ENCODE data around the gene EGFR.

EGFR gene

DNA sequence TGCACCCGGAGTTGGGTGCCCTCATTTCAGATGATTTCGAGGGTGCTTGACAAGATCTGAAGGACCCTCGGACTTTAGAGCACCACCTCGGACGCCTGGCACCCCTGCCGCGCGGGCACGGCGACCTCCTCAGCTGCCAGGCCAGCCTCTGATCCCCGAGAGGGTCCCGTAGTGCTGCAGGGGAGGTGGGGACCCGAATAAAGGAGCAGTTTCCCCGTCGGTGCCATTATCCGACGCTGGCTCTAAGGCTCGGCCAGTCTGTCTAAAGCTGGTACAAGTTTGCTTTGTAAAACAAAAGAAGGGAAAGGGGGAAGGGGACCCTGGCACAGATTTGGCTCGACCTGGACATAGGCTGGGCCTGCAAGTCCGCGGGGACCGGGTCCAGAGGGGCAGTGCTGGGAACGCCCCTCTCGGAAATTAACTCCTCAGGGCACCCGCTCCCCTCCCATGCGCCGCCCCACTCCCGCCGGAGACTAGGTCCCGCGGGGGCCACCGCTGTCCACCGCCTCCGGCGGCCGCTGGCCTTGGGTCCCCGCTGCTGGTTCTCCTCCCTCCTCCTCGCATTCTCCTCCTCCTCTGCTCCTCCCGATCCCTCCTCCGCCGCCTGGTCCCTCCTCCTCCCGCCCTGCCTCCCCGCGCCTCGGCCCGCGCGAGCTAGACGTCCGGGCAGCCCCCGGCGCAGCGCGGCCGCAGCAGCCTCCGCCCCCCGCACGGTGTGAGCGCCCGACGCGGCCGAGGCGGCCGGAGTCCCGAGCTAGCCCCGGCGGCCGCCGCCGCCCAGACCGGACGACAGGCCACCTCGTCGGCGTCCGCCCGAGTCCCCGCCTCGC lies at the start of gene EGFR:
EGFR (plus strand) TSS at position 657 of the 830 bp plus-strand sequence. CDS start 261 bp downstream, outside the sequence.
- no peak for DNase-seq

DNA sequence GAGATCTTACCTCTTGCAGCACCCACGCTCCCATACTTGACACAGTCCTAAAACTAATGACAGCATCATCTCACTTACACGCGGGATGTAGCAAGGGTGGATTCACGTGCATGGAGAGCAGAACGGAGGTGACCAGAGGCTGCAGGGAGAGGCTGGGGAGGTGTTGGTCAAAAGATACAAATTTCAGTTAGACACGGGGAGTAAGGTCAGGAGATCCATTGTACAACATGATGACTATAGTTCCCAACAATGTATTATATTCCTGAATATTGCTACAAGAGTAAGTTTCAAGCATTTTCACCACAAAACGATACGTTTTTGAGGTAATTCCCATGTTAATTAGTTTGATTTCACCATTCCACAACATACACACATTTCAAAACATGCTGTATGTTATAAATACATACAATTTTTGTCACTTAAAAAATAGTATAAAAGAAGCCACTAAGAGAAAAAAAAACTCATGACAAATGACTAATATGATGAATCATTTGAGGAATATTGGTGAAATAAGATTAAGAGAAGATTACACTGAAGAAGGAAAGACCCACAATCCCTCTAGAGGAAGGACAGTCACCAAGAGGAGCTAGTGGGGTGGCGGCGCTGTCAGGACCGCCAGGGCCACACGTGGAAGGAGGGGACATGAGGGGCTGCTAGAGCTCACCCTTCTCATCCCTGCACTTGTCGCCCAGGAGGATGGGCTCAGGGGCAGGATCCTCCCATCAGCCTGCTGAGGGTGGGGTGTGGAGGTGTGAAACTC lies 49.4 kb upstream of the EGFR start:
- DNase-seq: no peak

DNA sequence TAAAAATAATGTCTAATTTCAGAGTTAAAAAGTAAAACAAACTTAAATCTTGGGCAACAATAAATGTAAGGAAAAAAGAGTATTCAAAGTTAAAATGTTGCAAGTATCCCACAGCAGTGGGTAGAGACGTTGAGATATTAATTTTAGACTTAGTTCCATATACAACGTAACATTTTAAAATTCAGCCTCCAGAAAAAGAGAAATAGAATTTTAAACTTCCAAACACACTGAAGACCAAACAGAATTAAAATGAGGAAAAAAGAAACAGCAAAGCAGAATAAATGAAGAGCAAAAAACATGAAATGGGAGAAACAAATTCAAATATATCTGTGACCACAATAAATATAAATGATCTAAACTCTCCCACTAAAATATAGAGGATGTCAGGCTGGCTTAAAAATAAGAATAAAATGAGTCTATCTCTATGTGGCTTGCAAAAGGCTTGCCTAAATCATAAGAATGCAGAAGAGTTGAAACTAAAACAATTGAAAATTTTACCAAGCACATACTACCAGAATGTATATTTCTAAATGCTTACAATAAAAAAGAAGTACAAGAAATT lies 46.0 kb upstream of the EGFR start:
- no peak for DNase-seq

DNA sequence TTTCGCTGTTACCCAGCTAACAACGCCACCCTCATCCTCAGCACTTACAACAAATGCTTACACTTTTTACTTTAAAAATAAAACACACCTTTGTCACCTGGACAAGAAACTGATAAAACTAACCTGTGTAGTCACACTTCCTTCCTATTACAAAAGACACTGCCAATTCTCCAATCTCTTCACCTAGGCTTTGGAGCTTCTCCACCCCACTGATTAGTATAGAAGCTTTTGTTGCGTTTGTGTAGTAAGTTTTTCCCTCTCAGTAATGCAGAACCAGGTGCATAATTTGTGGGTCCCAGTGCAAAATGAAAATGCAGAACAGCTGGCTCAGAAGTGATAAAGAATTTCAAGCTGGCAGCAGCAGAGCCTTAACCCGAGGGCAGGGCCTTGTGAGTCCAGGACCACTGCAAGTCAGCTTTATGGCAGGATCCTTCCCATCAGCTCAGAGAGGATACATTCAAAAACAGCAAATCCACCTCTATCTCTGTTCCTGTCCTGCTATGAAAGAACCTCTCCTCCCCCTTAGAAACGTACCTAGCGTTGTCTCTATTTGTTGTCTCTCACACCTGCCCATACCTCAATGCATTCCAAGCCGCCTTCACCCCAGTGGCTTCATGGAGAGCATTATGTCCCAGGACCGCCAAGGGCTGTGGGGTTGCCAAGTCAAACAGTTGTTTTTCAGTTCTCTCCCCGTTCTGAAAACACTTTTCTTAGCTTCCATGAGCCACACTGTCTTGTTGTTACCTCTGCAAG lies 40.3 kb upstream of the EGFR start:
- no peak for DNase-seq

DNA sequence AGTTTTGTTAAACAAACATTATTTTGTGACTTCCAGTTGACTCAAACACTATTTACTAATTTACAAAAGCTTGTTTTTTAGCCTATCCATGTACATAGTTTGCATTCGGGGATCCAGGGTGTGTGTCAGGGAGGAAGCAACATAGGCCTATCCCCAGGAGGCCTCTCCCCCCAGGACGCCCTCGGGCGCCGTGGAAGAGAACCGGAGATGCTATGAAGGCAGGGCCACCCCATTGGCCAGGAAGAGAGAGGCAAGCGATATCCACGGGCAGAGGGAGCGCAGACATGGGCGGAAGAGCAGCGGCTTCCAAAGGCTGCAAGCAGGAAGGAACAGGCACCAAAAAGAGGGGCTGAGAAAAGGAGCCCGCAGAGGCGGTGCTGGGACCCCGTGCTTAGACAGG lies 38.3 kb upstream of the EGFR start:
- no peak for DNase-seq

DNA sequence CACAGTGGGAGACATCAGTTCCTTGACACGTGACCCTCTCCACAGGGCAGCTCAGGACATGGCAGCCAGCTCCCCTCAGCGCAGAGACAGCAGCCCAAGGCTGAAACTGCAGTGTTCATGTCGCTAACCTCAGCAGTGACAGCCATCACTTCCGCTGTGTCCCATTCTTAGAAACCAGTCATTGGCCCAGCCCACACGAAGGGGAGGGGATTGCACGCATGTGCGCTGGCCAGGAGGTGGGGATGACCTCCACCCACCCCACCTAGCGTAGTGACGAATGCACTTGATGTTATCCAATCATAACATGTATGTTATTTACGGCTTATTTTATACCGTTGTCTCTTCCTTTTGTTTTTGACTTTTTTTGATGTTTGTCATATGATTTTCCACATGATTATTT lies 36.9 kb upstream of the EGFR start:
- no peak for DNase-seq

DNA sequence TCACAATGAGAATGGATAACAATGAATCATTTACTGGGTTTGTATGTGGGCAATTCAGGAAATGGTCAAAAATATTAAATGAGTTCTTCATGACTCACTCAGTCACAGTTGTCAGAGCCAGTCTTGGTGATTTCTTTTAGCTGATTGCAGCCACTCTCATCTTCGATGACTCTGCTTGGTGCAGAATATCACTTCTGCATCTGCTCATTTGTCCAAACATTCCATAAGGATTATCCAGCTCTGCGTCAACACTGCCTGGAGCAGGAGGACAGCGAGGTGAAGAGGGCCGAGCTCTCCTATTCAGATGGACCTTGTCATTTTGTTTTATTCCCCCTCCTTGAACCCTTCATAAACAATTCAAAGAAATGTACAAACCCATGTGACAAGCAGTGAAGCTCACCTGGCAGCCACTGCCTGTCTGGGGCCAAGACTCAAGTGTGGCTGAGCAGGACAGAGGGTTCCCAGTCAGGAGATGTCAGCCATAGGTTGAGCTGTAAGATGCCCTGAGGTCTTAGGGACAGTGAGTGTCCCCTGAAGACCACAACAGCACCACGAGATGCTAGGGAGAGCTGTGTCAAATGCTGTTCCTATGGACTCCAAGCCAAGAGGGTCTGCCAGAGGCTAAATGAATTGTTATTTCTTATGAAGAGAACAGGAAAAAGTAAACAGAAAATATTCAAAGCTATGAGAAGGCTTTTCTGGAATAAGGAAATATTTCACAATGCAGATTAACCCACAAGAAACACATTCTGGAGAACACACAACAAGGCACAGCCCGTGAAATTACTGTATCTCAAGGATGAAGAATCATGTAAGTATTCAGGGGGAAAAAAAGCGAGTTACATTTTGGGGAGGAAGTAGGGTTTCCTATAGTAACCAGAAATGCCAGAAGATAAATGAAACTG lies 33.1 kb upstream of the EGFR start:
- no peak for DNase-seq

DNA sequence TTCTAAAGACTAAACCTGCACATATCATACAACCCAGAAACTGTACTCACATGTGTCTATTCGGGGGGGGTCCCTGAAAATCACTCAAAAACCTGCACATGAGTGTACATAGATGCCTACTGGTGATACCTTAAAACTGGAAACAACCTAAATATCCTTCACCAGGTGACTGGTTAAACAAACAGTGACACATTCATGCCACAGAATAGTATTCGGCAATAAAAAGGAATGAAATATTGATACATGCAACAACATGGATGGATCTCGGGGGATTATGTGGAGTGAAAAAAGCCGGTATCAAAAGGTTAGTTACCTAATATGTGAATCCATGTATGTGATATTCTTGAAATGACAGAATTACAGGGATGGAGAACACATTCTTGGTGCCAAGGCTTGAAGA lies 32.1 kb upstream of the EGFR start:
- no peak for DNase-seq

DNA sequence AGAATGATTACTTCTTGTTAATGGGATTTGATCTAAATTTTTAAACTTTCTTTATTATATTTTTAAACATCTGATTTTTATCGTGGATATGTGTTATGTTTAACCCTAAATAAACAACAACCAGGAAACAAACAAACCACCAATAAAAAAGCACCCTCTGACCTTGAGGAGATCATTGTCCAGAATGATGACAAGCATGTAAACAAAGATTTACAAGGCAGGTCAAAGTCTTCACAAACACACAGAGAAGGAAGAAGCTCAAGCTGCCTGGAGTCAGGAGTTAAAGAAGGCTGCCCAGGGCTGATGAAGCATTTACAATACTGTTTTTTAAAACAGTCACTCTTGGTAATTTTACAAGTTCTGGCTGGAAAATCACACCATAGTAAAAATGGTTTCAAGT lies 31.0 kb upstream of the EGFR start:
- no peak for DNase-seq

DNA sequence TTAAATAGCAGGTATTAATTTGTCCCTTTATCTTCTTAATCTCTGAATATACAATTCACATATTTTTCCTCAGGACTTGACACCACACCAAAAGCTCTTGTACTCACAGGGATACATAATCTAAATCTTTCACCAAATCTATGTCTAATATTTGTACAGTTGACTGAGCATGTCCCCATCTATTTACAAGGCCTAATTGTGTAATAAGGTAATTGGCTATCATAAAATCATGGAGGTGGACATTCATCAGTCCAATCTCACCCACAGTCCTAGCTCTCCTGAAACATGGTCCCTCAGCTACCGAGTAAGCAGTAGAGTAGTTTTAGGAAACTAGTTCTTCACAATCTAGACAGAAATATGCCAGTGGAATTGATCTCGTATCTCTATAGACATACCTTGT lies 30.3 kb upstream of the EGFR start:
- DNase-seq: no peak

DNA sequence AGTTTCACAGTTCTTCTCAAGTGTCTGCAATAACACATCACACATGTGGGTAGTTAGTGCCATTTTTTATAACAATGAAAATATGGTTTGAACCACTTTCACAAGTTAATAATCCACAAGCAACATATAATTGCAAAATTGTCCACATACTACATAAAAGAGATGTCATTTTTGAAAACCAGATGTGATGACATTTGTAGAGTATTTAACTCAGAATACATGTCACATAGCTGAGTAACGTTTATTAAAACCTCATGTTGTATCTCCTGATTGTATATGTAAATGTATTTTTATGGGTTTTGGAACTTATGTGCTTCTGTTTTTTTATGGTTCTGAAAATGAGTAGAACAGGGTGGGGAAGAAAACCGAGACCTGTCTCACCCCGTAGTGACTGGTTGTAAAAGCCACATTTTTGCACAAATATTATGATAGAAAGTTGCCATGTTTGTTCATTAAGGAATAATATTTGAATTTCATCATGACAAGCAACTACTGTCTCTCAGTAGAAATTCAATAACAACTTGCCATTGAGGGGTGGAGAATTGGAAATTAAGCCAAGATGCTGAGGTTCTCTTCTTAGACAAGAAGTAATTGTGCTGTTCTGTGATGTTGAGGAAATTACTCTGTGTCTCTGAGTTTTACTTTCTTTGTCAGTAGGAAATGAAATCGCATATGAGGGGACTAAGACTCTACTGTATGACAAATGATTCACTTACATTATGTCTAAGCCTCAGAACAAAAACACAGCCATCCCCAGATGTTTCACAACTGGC lies 29.2 kb upstream of the EGFR start:
- DNase-seq: no peak

DNA sequence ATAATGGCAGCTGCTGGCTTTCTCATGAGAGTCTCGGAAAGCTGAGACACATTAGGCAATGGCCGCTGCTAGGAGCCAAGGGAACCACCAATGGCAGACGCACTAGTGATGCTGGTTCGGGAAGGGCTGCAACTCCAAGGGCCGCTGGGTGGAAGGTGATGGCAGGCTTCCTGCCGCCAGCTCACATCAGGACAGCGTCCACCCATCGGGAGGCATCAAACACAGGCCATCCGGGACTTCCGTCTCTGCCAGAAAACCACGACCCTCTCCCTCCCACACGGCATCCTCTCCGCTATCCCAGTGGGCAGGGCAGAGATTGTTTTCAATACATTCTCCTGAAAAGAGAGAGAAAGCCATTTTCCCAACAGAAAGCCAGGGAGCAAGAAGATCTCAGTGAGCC lies 27.5 kb upstream of the EGFR start:
- no peak for DNase-seq

DNA sequence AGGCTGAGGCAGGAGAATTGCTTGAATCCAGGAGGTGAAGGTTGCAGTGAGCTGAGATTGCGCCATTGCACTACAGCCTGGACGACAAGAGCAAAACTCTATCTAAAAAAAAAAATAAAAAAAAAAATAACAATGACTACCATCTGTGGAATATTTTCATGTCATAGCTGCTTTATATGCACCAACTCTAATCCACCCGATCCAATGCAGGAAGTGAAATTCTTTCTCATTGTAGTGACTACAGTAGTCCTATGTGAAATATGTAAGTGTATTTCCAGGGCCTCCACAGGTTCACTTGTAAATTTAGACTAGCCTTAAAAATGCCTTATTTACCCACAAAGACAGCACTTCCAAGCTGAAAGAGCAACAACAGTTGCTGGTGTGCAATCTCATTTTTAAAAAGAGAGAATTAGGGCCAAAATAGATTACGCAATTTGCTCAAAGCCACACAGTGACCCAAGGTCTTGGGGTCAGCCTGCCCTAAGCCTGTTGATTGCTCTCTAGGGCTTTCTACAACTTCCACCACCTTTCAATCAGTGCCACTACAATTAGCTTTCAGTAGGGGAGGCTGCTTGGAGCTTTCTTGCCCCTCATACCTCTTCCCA lies 25.8 kb upstream of the EGFR start:
- DNase-seq: no peak

DNA sequence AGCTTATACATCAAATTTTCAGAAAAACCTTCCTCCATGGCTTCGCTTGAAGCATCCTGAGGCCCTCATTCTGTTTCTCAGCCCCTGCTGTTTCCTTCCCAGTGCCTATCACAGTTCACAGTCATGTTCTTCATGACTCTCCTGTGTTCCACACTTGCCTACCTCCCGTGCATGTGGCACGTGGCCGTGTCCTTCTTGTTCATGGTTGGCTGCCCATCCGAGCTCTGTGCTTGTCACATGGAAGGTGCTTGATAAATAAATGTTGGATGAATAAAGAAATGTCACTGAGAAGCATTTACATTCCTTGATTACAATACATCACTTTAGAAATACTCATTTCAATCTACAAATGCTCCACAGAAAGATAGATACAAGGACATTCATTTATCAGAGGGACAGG lies 23.7 kb upstream of the EGFR start:
- DNase-seq: no peak

DNA sequence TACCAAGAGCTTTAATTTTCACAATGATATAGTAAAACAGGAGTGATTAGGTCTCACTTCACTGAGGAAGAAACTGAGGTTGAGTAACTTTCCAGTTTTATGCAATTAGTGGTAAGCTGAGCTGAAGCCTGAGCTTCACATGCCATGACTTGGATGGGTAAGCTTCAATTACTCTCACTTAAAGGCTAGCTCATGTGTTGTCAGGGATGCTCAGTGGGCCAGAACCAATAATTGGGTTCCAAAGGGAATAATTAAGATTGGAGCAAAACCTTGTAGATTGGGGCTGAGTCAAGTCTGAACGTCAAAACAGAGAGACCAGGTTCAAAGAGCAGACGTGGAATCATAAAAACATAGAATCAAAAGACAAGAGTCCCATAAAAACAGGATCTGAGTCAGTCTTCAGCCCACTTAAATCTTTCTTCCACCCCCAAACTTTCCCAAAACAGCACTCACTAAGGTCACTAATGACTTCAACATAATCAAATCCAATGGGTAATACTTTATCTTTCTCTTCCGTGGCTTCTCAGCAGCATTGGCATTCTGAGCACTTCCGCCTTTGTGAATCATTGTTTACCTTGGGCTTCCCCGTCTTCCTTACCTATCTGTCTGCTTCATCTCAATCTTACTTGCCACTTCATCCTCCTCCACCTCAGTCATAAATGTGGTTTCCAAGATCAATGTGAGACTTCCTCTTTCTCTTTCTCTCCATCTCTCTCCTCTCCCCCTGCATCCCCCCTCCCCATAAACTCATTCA lies 23.0 kb upstream of the EGFR start:
- DNase-seq: no peak

DNA sequence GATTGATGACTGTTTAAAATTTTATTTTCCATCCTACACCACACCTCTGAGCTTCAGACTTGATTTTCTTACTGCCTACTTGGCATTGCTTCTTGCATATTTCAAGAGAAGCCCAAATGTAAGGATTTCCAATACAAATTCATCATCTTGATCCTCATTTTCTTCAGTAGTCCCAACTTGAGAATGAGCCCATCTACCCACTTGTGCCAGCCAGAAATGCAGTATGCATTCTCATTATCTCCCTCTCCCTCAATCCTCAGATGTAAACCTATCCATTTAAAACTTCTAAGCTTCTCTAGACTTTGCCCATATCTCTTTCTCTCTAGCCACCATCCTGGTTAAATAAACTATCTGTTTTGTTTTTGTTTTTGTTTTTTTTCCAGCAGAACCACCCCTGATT lies 22.4 kb upstream of the EGFR start:
- DNase-seq: no peak

DNA sequence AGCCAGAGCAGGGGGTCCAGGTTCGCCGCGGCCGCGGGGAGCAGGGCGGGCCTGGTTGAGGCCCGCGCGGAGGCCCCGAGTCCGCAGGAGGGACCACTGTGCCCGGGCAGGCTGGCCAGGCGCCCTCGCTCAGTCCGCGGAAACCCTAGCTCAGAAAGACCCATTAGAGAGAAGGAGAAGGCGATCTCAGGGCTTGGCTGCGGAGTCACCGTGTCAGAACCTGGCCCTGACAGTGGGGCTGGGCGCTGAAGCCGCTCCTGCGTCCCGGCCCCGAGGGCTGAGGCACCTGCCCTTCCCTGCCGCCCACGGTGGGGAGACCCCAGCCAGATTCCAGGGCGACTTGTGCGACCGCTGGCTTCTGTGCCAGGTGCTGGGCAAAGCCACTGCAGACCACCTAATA lies 14.2 kb upstream of the EGFR start:
- no peak for DNase-seq

DNA sequence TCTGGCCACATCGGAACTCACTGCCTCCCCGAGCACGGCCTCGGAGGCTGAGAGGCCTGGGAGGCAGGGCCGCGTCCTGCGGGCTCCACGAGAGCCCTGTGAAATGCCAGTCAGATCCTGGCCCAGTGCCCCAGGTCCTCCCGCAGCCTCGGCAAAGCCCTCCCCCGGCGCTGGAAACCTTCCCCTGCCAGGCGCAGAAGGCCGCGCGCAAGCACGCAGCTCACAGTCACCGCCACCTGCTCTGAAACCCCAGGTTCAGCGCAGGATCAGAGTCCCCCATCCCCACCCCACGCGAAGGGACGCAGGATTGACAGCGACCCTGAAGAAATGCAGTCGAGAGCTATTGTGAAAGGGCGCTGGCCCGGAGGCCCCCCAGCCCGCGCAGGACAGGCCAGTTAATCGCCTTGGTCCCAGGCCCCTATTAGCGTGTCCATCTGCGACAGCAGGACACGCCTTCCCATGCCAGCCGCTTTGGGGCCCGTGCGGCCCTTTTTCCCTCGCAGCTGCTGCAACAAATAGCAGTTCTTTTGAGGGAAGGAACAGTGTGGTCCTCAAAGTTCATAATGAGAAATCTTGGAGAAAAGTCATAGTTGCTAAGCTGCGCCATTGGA lies 13.5 kb upstream of the EGFR start:
- no peak for DNase-seq

DNA sequence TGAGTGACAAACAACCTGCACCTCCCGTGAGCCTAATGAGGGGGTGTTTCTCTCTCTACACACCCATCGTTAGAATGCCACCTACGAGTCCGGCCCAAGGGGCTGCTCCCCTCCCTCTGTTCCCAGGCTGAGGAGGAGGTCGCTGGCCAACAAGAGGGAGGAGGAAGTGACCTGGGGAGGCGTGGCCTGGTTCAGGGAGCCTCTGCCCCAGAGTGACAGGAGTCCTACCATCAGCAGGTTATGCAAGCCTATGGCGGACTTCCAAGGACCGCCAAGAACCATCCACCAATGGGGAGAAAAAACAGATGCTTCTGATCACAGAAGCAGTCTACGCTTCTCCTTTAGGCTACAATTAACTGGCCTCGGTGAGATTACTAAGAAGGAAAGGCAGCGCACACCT lies 12.3 kb upstream of the EGFR start:
- DNase-seq: no peak

DNA sequence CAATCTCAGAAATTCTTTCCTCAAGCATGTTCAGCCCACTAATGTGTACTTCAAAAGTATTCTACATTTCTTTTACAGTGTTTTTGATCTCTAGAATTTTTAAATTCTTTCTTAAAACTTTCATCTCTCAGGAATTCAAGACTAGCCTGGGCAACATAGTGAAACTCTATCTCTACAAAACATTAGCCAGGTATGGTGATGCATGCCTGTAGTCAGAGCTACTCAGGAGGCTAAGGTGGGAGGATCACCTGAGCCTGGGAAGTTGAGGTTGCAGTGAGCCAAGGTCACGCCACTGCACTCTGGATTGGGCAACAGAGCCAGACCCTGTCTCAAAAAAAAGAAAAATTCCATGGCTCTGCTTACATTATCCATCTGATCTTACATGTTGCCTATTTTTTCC lies 5.0 kb upstream of the EGFR start:
- DNase-seq: no peak

All from CD4-positive, alpha-beta T cell treated with Interleukin-15 for 1 hour (primary cell).